SU-DHL-6 (cell line): ENCODE data around the gene SNCB.
A peak's percentile ranks its signal among the peaks of the same experiment; 100 is the strongest.

ENCODE experiments used
- H2AFZ ChIP-seq: fragments of 200-600 bp; sonication (generic); 2 replicates; pipeline ENCODE4 v1.6.1; 2014; ENCODE audit warnings: low read depth, mild to moderate bottlenecking, moderate library complexity, mixed read lengths, antibody characterized with exemption, low read length; ENCODE audit not compliant: severe bottlenecking
- H3F3A ChIP-seq: fragments of 200-600 bp; shearing (Covaris generic); 2 replicates; pipeline ENCODE4 v1.6.0; 2016; ENCODE audit warnings: antibody characterized with exemption, mild to moderate bottlenecking; ENCODE audit not compliant: insufficient read depth
- H3K27ac ChIP-seq: fragments of 200-600 bp; sonication (generic); 2 replicates; pipeline ENCODE4 v1.5.1; 2016; ENCODE audit warnings: low read depth, mild to moderate bottlenecking, low read length, moderate library complexity, mixed read lengths
- H3K27me3 ChIP-seq: fragments of 200-600 bp; sonication (generic), shearing (Covaris generic); 2 replicates; pipeline ENCODE4 v1.6.0; 2014; ENCODE audit warnings: mild to moderate bottlenecking, low read length
- H3K36me3 ChIP-seq: fragments of 200-600 bp; sonication (generic); 2 replicates; pipeline ENCODE4 v1.6.1; 2014; ENCODE audit warnings: mild to moderate bottlenecking, low read length, mixed read lengths
- H3K4me2 ChIP-seq: fragments of 300-600, 200-600 bp; shearing (Covaris generic), sonication (generic); 2 replicates; pipeline ENCODE4 v1.6.0; 2014; ENCODE audit warnings: low read length, low read depth, mild to moderate bottlenecking; ENCODE audit not compliant: poor library complexity, severe bottlenecking
- H3K4me3 ChIP-seq: fragments of 200-600 bp; sonication (generic); 2 replicates; pipeline ENCODE4 v1.5.1; 2014; ENCODE audit warnings: antibody characterized with exemption, low read length, mild to moderate bottlenecking, mixed read lengths; ENCODE audit not compliant: insufficient read depth, poor library complexity, severe bottlenecking
- H3K79me2 ChIP-seq: fragments of 200-600 bp; sonication (generic); 2 replicates; pipeline ENCODE4 v1.6.1; 2014; ENCODE audit warnings: mild to moderate bottlenecking, low read length, moderate library complexity; ENCODE audit not compliant: insufficient read depth
- H3K9ac ChIP-seq: fragments of 200-600 bp; sonication (generic); 2 replicates; pipeline ENCODE4 v1.7.0; 2014; ENCODE audit warnings: mild to moderate bottlenecking, low read length
- H3K9me2 ChIP-seq: fragments of 200-600 bp; sonication (generic); replicated peaks from 2 replicates; pipeline ENCODE4 v1.6.1; 2014; ENCODE audit warnings: low read length; ENCODE audit not compliant: insufficient read depth
- H3K9me3 ChIP-seq: fragments of 200-600 bp; sonication (generic); 2 replicates; pipeline ENCODE4 v1.6.1; 2014; ENCODE audit warnings: low read length, mixed read lengths; ENCODE audit not compliant: insufficient read depth
- H4K20me1 ChIP-seq: fragments of 200-600 bp; sonication (generic); 2 replicates; pipeline ENCODE4 v1.6.1; 2014; ENCODE audit warnings: low read depth, mild to moderate bottlenecking, antibody characterized with exemption, low read length, moderate library complexity, mixed read lengths
- CTCF ChIP-seq: fragments of 200-600 bp; sonication (generic); IDR thresholded peaks from one replicate; pipeline ENCODE4 v1.5.1; 2017; ENCODE audit warnings: antibody characterized with exemption, mild to moderate bottlenecking, low read length, moderate library complexity; ENCODE audit not compliant: insufficient read depth, poor library complexity, severe bottlenecking
- EZH2phosphoT487 ChIP-seq: fragments of 200-600 bp; sonication (generic), shearing (Covaris generic); conservative IDR thresholded peaks from 2 replicates; pipeline ENCODE4 v1.6.1; 2018; ENCODE audit warnings: mild to moderate bottlenecking, antibody characterized with exemption, low read length, moderate library complexity, mixed read lengths

SNCB gene

DNA sequence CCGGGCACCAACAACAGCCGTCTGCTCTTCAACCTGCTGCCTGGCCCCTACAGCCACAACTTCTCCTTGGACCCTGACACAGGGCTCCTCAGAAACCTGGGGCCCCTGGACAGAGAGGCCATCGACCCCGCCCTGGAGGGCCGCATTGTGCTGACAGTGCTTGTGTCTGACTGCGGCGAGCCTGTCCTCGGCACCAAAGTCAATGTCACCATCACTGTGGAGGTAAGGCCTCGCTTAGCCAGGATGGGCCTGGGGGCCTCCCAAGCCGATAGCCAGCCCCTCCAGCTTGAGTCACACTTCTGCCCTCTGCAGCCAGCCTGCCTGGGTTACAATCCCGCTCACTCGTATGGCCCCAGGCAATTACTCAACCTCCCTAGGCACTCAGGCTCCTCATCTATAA, 49.0 kb downstream of the SNCB start:
- Histone ChIP-seq H3K9ac (no peak overlapping the region), H3K9me2 (no peaks in the 10 kb centered on the region), H3K27me3 (no peaks in the 10 kb centered on the region), H2AFZ (no peak overlapping the region), H3K4me2 (no peak overlapping the region), H3K27ac (no peak overlapping the region), H3F3A (no peaks in the 10 kb centered on the region), H3K9me3 (peaks cover 11% of the 10 kb centered on the region), H3K79me2 (no peaks in the 10 kb centered on the region), H3K4me3 (no peak overlapping the region), H3K36me3 (no peaks in the 10 kb centered on the region), H4K20me1 (no peaks in the 10 kb centered on the region)
- TF ChIP-seq EZH2phosphoT487: no peak

GRCh38 chr5:176579323-176579722, 51.0 kb downstream of the SNCB start:
- no peak overlapping the region for H3K27ac ChIP-seq
- H3K9me2 ChIP-seq: no peaks in the 10 kb centered on the region
- no peaks in the 10 kb centered on the region for H3F3A ChIP-seq
- H2AFZ ChIP-seq: no peak overlapping the region
- H3K4me2 ChIP-seq: no peak overlapping the region
- H3K9ac ChIP-seq: no peak overlapping the region
- no peak for TF ChIP-seq EZH2phosphoT487
- TF ChIP-seq CTCF: no peak
- no peaks in the 10 kb centered on the region for H3K27me3 ChIP-seq
- no peaks in the 10 kb centered on the region for H3K36me3 ChIP-seq
- H4K20me1 ChIP-seq: no peaks in the 10 kb centered on the region
- H3K9me3 ChIP-seq: no peaks in the 10 kb centered on the region
- H3K79me2 ChIP-seq: no peaks in the 10 kb centered on the region
- H3K4me3 ChIP-seq: no peak overlapping the region

DNA sequence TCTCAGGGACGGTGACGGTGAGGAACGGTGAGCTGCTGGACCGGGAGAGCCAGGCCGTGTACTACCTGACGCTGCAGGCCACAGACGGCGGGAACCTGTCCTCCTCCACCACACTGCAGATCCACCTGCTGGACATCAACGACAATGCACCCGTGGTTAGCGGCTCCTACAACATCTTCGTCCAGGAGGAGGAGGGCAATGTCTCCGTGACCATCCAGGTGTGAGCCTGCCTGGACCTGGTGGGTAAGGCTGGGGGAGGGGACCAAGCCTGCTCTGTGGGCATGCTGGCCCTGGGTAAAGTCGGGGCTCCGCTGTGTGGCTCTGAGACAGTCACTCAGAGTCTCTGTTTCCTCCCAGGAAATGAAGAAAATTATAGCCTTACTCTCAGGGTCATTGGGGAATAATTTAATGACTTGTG, 51.9 kb downstream of the SNCB start:
- TF ChIP-seq CTCF (peak; percentile 21), EZH2phosphoT487 (no peak)

DNA sequence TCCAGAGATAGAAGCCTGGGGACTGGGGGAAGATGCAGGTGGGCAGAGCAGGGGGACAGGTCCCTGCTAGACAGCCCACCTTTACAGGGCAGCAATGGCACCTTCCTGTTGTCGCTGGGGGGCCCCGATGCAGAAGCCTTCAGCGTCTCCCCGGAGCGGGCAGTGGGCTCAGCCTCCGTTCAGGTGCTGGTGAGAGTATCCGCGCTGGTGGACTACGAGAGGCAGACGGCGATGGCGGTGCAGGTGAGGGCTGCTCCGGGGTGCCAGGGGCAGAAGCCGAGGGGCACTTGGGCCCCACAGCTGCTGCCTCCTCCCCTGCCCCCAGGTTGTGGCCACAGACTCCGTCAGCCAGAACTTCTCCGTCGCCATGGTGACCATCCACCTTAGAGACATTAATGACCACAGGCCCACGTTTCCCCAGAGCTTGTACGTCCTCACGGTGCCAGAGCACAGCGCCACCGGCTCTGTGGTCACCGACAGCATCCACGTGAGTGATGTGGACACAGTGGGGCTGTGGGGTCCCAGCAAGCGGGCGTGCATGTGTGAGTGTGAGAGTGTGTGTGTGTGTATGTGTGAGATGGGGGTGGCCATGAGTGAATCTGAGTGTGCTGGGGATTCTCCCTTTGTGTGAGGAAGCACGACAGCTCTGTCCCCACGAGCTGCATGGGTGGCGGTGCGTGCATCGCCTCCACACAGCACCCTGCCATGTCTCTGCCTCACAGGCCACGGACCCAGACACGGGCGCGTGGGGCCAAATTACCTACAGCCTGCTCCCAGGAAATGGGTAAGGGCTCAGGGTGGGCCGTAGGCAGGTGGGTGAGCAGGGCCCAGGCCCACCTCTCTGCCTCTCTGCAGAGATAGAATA, 52.8 kb downstream of the SNCB start:
- Histone ChIP-seq H3K9ac (no peak overlapping the region), H3K27ac (no peak overlapping the region), H3K9me2 (no peaks in the 10 kb centered on the region), H2AFZ (no peak overlapping the region), H3K4me2 (no peak overlapping the region), H3F3A (no peaks in the 10 kb centered on the region), H3K36me3 (no peaks in the 10 kb centered on the region), H3K27me3 (no peaks in the 10 kb centered on the region), H4K20me1 (no peaks in the 10 kb centered on the region), H3K9me3 (no peaks in the 10 kb centered on the region), H3K79me2 (no peaks in the 10 kb centered on the region), H3K4me3 (no peak overlapping the region)
- no peak for TF ChIP-seq CTCF
- TF ChIP-seq EZH2phosphoT487: no peak

More for the DNA sequence above, 51.9 kb downstream of the SNCB start:
- Histone ChIP-seq H3K9me2 (no peaks in the 10 kb centered on the region), H3K27me3 (no peaks in the 10 kb centered on the region), H3K79me2 (no peaks in the 10 kb centered on the region), H3F3A (no peaks in the 10 kb centered on the region), H3K36me3 (no peaks in the 10 kb centered on the region), H2AFZ (no peak overlapping the region), H4K20me1 (no peaks in the 10 kb centered on the region), H3K9ac (no peak overlapping the region), H3K9me3 (no peaks in the 10 kb centered on the region), H3K4me3 (no peak overlapping the region), H3K27ac (no peak overlapping the region), H3K4me2 (no peak overlapping the region)
